Activated naive CD4-positive, alpha-beta T cell treated with anti-CD3 and anti-CD28 coated beads for 36 hours (primary cell): ENCODE results near the gene ATRIP. TPM values are rescaled to one million over a fixed set of nuclear protein-coding genes. Genes with fewer than 3 reads are reported as not detected.
"Not testable (repeated sequence)": the region's sequence is repeated elsewhere in the genome, so short reads cannot be mapped to it uniquely, and the experiment has no call there.

Experiments
- CTCF ChIA-PET: fragments of 350-600 bp; sonication (Branson Sonifier 250); formaldehyde crosslinking; loops from one replicate; lab custom pipeline; 2021; ENCODE audit warnings: antibody characterized with exemption; lab: Charles Lee
- DNase-seq: peaks from one replicate; pipeline ENCODE4 v3.0.0-alpha.2; 2020
- H3K27ac Mint-ChIP-seq: one replicate; pipeline ENCODE4 v1.8.0; 2021; ENCODE audit warnings: mild to moderate bottlenecking, mixed read lengths
- H3K27me3 Mint-ChIP-seq: one replicate; pipeline ENCODE4 v1.8.0; 2021; ENCODE audit warnings: low read depth, mixed read lengths
- H3K36me3 Mint-ChIP-seq: one replicate; pipeline ENCODE4 v1.8.0; 2021; ENCODE audit warnings: low read depth, mixed read lengths
- H3K4me1 Mint-ChIP-seq: one replicate; pipeline ENCODE4 v1.8.0; 2021; ENCODE audit warnings: low read depth, mixed read lengths
- H3K4me3 Mint-ChIP-seq: one replicate; pipeline ENCODE4 v1.8.0; 2021; ENCODE audit warnings: mild to moderate bottlenecking, moderate library complexity, mixed read lengths
- H3K9me3 Mint-ChIP-seq: one replicate; pipeline ENCODE4 v1.8.0; 2021; ENCODE audit warnings: mixed read lengths
- intact Hi-C: fragments of 100-400 bp; cut with micrococcal nuclease; formaldehyde crosslinking; loops from one replicate; pipeline ENCODE4 v1.15.1; 2023
- total RNA-seq, 2 experiments: library from RNA; stranded (reverse); gene quantifications; one replicate each; pipeline ENCODE4 v1.2.3, GENCODE V29; 2021

The ATRIP gene
- 10 to 100 TPM in 1 of 2 experiments, 1 to 10 TPM in 1; 8.9 to 10.0 TPM for total RNA-seq

DNA sequence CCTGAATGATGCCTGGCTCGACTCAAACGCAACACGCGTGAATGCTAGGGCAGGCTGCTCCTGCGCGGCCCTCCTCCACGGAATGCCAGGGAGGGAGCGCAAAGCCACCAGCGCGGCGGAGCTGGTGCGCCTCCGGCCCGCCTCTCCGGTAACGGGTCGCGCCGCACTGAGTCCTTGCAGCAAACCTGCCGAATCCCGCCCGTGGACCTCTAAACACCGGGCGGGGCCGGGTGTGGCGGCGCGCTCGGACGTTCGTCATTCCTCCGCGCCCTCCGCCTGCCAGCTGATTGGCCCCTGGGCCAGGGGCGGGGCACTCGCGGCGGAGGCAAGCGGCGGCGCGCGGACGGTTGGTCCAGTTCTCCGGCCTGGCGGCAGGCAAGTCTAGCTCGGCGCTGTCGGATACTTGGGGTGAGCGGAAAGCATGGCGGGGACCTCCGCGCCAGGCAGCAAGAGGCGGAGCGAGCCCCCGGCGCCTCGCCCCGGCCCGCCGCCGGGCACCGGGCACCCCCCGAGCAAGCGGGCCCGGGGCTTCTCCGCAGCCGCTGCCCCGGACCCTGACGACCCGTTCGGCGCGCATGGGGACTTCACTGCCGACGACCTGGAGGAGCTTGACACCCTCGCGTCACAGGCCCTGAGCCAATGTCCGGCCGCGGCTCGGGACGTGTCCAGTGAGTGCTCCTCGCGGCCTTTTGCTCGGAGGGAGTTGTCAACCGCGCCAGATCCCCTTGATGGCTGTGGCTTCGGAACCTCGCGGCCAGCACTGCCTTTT is at the start of gene ATRIP:
TSS of gene ATRIP (plus strand) at position 313 of the 769 bp plus-strand sequence. CDS start at position 422, 109 bp downstream.
- peak within 1 kb of the TSS; percentile 87 for H3K4me3 Mint-ChIP-seq
- CTCF ChIA-PET: interaction anchor here (0.6 to 3.6 kb wide), 7 partner anchors 10 to 390 kb away, joined by 3 to 45 read pairs (median 5); no protein-coding TSS in a partner anchor
- H3K9me3 Mint-ChIP-seq: no peaks in the 10 kb centered on the region
- intact Hi-C loops: loop anchor here (5.0 to 10.0 kb wide), 2 partner anchors 188 to 216 kb away; partner anchors contain the start of genes CELSR3 and SLC26A6
- peak; percentile 88 for DNase-seq
- peaks cover 41% of the 10 kb centered on the region for H3K4me1 Mint-ChIP-seq
- peaks cover 22% of the 10 kb centered on the region for H3K36me3 Mint-ChIP-seq
- H3K27ac Mint-ChIP-seq: peak within 1 kb of the TSS; percentile 77
- H3K27me3 Mint-ChIP-seq: no peaks in the 10 kb centered on the region

DNA sequence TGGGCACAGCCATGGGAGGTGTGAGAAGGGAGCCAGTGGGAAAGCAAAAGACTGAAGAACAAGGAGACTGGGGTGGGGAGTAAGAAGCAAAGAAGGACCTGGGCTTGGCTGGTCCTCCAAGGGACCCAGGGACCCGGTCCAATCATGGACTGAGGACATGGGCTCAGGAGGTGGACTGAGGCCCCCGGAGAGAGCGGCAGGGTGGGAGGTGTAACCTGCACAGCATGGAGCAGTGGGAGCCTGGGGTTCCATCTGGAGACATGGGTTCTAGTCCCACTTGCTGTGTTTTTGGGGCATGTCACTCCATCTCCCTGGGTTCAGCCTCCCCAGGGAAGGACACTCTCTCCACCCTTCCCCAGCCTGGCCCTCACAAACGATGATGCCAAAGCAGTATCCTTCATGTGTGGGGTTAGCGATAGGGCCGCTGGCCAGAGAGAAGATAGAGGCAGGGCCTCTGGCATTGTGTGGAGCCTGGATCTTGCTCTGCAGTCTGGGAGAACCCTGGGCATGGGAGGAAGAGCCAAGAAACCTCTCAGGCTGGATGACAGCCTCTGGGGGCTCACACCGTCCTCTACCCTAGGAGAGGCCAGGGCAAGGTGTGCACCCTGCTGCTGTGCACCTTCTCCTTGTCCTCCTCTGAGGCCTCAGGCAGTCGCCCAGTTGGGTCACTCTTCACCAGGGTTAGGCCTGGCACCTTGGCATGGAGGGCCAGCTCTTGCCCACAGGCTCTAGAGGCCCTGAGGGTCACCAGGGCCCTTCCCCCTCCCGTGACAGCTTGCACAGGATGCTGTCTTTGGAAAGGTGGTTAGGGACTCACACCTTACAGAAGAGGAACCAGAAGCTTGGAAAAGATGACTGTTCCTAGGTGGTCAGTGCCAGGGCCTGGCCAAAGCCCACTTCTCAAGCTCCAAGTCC is 48.5 kb upstream of the ATRIP start:
- DNase-seq: no peak
- Mint-ChIP-seq H3K36me3 (no peaks in the 10 kb centered on the region), H3K9me3 (no peaks in the 10 kb centered on the region), H3K27ac (no peak overlapping the region), H3K4me1 (peaks cover 5% of the 10 kb centered on the region), H3K4me3 (no peak overlapping the region), H3K27me3 (peaks cover 4% of the 10 kb centered on the region)
- CTCF ChIA-PET: interaction anchor here (0.9 to 11.9 kb wide), 2 partner anchors 39 to 126 kb away, joined by 3 to 162 read pairs; no protein-coding TSS in a partner anchor
- intact Hi-C loops: no loop called here

DNA sequence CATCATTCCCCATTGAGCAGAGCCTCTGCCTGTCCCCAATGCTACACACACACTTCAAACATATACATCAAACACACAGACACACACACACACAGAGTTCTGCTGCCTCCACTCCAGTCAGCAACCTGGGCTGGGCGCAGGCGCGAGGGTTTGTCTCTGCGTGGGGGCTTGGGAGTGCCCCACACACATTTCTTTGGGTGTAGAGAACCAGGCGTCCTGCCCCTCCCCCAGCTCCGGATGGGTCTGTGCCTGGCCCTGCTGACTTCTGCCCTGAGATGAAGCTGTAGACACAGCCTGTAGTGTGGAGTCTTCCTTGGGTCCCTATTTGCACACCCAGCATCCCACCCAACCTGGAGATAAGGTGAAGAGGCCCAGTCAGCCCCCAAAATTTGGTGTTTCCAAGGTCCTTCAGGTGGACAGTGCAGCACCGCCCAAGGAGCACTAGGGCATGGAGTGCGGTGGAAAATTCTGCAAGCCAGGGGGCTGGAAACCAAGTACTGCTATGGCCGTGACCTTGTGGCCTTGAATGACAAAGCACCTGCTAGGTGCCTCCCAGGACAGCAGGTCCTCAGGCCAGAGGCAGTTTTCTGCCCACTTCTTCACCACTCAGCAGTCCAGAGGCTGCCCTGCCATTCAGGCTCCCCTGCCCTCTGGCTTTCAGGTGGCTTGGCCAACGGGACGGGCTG is 47.7 kb upstream of the ATRIP start:
- Mint-ChIP-seq H3K36me3 (no peaks in the 10 kb centered on the region), H3K9me3 (no peaks in the 10 kb centered on the region), H3K27ac (no peak overlapping the region), H3K4me1 (peaks cover 5% of the 10 kb centered on the region), H3K27me3 (peaks cover 4% of the 10 kb centered on the region), H3K4me3 (no peak overlapping the region)
- intact Hi-C loops: no loop called here
- CTCF ChIA-PET: interaction anchor here (0.9 to 11.9 kb wide), 5 partner anchors 38 to 158 kb away, joined by 3 to 162 read pairs (median 64); partner anchors contain the start of genes NME6 and PFKFB4
- DNase-seq: no peak

- Mint-ChIP-seq H3K27ac (no peak overlapping the region), H3K9me3 (no peaks in the 10 kb centered on the region), H3K4me3 (no peak overlapping the region), H3K4me1 (peaks cover 2% of the 10 kb centered on the region), H3K36me3 (no peaks in the 10 kb centered on the region), H3K27me3 (peaks cover 4% of the 10 kb centered on the region)
- intact Hi-C loops: loop anchor here (2.0 kb wide), 2 partner anchors 127 to 287 kb away; no protein-coding TSS in a partner anchor
- DNase-seq: no peak
- CTCF ChIA-PET: interaction anchor here (0.6 to 11.9 kb wide), 15 partner anchors 10 to 222 kb away, joined by 3 to 162 read pairs (median 9); partner anchors contain the start of genes NME6, PFKFB4 and TMEM89
Measured at GRCh38 chr3:48399387-48400172, 47.0 kb upstream of the ATRIP start.

DNA sequence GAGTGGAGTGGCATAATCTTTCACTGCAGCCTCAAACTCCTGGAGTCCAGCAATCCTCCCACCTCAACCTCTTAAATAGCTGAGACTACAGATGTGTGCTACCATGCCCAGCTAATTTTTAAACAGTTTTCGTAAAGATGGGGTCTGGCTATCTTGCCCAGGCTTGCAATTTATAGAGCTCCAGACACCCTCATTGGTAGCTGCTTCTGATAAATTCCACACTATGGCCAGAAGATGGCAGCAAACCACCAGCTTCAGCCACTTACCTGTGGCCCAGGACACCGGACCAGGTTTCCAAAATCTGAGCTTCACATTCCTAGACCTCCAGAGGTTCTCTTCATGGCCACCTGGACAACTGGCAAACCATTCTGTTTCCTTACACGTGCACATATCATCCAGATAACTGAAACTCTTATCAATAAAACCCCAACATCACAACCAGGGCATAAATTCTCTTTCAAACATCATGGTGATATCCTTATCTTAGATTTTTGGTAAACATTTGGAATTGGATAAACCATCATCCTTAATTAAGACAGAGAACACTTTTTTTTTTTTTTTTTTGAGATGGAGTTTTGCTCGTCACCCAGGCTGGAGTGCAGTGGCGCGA is 45.6 kb upstream of the ATRIP start:
- H3K9me3 Mint-ChIP-seq: no peaks in the 10 kb centered on the region
- intact Hi-C loops: loop anchor here (1.0 to 2.0 kb wide), 6 partner anchors 35 to 286 kb away; partner anchors contain the start of gene UQCRC1

DNA sequence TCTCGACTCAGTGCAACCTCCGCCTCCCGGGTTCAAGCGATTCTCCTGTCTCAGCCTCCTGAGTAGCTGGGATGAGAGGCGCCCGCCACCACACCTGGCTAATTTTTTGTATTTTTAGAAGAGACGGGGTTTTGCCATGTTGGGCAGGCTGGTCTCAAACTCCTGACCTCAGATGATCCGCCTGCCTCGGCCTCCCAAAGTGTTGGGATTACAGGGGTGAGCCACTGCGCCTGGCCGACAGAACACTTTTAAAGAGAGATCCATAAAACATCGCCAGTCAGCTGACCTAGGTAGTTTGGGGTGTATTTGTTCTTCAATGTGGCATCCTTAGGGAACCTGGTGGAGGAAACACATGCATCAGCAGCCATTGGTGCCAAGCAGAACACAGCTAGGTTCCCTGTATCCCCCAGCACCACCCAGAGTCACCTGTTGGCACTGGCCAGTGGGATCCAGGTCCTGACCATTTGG is 45.1 kb upstream of the ATRIP start:
- not testable (repeated sequence) for H3K36me3 Mint-ChIP-seq, H3K27ac Mint-ChIP-seq, H3K4me3 Mint-ChIP-seq, H3K4me1 Mint-ChIP-seq, DNase-seq, H3K9me3 Mint-ChIP-seq, H3K27me3 Mint-ChIP-seq
- CTCF ChIA-PET: interaction anchor here (0.6 to 11.9 kb wide), 40 partner anchors 10 to 524 kb away, joined by 3 to 162 read pairs (median 5); partner anchors contain the start of genes ATRIP, CCDC51, FBXW12 and NCKIPSD
- intact Hi-C loops: loop anchor here (1.0 to 2.0 kb wide), 6 partner anchors 35 to 285 kb away; partner anchors contain the start of gene UQCRC1

More for the DNA sequence above, 45.6 kb upstream of the ATRIP start:
- no peaks in the 10 kb centered on the region for H3K4me1 Mint-ChIP-seq
- H3K27ac Mint-ChIP-seq: no peak overlapping the region
- no peaks in the 10 kb centered on the region for H3K36me3 Mint-ChIP-seq
- H3K27me3 Mint-ChIP-seq: peaks cover under 1% of the 10 kb centered on the region
- CTCF ChIA-PET: interaction anchor here (0.5 to 11.9 kb wide), 50 partner anchors 9 to 339 kb away, joined by 3 to 162 read pairs (median 5); partner anchors contain the start of genes ATRIP, CCDC51, FBXW12 and NCKIPSD
- H3K4me3 Mint-ChIP-seq: no peak overlapping the region
- DNase-seq: peak; percentile 77

GRCh38 chr3:48402281-48402732 is 44.2 kb upstream of the ATRIP start:
- no peak for DNase-seq
- Mint-ChIP-seq H3K4me1 (no peaks in the 10 kb centered on the region), H3K36me3 (no peaks in the 10 kb centered on the region), H3K9me3 (no peaks in the 10 kb centered on the region), H3K4me3 (no peak overlapping the region), H3K27ac (no peak overlapping the region), H3K27me3 (no peaks in the 10 kb centered on the region)
- CTCF ChIA-PET: interaction anchor here (0.6 to 11.9 kb wide), 10 partner anchors 16 to 525 kb away, joined by 3 to 162 read pairs (median 4); partner anchors contain the start of gene PFKFB4
- intact Hi-C loops: no loop called here

DNA sequence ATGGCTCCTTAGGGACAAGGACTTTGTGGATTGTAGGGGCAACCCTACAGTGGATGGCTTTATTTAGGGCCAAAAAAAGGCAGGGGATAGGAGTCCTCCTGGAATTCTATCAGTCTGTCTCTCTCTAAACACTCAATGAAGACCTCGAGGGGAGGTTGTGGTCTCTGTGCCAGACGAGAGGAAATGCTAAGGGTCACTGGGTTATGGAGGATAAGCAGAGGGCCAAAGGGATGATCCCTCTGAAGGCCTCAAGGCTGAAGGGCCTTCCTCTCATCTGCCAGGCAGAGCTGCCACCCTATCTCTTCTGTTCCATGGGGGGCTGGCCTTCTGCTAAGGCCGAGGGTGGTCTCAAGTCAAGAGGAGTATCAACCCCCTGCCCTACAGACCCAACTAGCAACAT is 43.6 kb upstream of the ATRIP start:
- Mint-ChIP-seq H3K4me3 (no peak overlapping the region), H3K27ac (no peak overlapping the region), H3K4me1 (no peaks in the 10 kb centered on the region), H3K9me3 (no peaks in the 10 kb centered on the region), H3K27me3 (no peaks in the 10 kb centered on the region), H3K36me3 (no peaks in the 10 kb centered on the region)
- CTCF ChIA-PET: interaction anchor here (0.7 to 11.9 kb wide), 6 partner anchors 30 to 208 kb away, joined by 3 to 162 read pairs (median 34); partner anchors contain the start of gene PFKFB4
- DNase-seq: no peak
- intact Hi-C loops: no loop called here

- intact Hi-C loops: no loop called here
- no peaks in the 10 kb centered on the region for H3K4me1 Mint-ChIP-seq
- CTCF ChIA-PET: interaction anchor here (0.8 to 11.9 kb wide), 5 partner anchors 33 to 209 kb away, joined by 3 to 162 read pairs (median 3); no protein-coding TSS in a partner anchor
- no peaks in the 10 kb centered on the region for H3K9me3 Mint-ChIP-seq
- no peak overlapping the region for H3K4me3 Mint-ChIP-seq
- no peak for DNase-seq
- no peaks in the 10 kb centered on the region for H3K36me3 Mint-ChIP-seq
- H3K27me3 Mint-ChIP-seq: no peaks in the 10 kb centered on the region
- no peak overlapping the region for H3K27ac Mint-ChIP-seq
Measured at GRCh38 chr3:48403533-48404439, 42.8 kb upstream of the ATRIP start.
